Measurements from ENCODE around the gene SLC2A13. TPM values are rescaled to one million over a fixed set of nuclear protein-coding genes. Genes with fewer than 3 reads are reported as not detected.
"Not testable (repeated sequence)": the region's sequence is repeated elsewhere in the genome, so short reads cannot be mapped to it uniquely, and the experiment has no call there.

SLC2A13 gene
- total RNA-seq, 2 donors from 2014 or later, result 5.9 to 13.7 TPM

- H3K27me3 ChIP-seq (replicated peaks; ENCODE audit: insufficient read depth), result no peaks in the 10 kb centered on the region
- intact Hi-C loops (cut with DNase I), result no loop called here
- no peaks in the 10 kb centered on the region for H3K9me3 ChIP-seq
- no peaks in the 10 kb centered on the region for H3K36me3 ChIP-seq
- H3K27ac ChIP-seq, result no peak overlapping the region
- DNase-seq (ENCODE audit: low spot score), result peak; percentile 18
- 56% methylated on average over 6 of the region's 6 CpGs for WGBS
- no peak overlapping the region for H3K4me3 ChIP-seq
- TF ChIP-seq CTCF (IDR thresholded peaks at IDR 0.05), result no peak
- no peak for TF ChIP-seq POLR2AphosphoS5 (IDR thresholded peaks at IDR 0.05)
- no peak for TF ChIP-seq POLR2A (IDR thresholded peaks at IDR 0.05)
- no peaks in the 10 kb centered on the region for H3K4me1 ChIP-seq (replicated peaks)
Observed at GRCh38 chr12:39763071-39763889, 342.6 kb downstream of the SLC2A13 start.

- Histone ChIP-seq H3K36me3 (no peaks in the 10 kb centered on the region), H3K27me3 (replicated peaks; ENCODE audit: insufficient read depth) (no peaks in the 10 kb centered on the region), H3K4me1 (replicated peaks) (no peaks in the 10 kb centered on the region), H3K27ac (no peak overlapping the region), H3K9me3 (no peaks in the 10 kb centered on the region), H3K4me3 (no peak overlapping the region)
- DNase-seq (ENCODE audit: low spot score), result no peak
- TF ChIP-seq POLR2AphosphoS5 (IDR thresholded peaks at IDR 0.05) (no peak), POLR2A (IDR thresholded peaks at IDR 0.05) (no peak), CTCF (IDR thresholded peaks at IDR 0.05) (no peak)
- 67% methylated on average over 2 of the region's 2 CpGs for WGBS
- intact Hi-C loops (cut with DNase I), result no loop called here
Observed at GRCh38 chr12:39755478-39755877, 350.4 kb downstream of the SLC2A13 start.

DNA sequence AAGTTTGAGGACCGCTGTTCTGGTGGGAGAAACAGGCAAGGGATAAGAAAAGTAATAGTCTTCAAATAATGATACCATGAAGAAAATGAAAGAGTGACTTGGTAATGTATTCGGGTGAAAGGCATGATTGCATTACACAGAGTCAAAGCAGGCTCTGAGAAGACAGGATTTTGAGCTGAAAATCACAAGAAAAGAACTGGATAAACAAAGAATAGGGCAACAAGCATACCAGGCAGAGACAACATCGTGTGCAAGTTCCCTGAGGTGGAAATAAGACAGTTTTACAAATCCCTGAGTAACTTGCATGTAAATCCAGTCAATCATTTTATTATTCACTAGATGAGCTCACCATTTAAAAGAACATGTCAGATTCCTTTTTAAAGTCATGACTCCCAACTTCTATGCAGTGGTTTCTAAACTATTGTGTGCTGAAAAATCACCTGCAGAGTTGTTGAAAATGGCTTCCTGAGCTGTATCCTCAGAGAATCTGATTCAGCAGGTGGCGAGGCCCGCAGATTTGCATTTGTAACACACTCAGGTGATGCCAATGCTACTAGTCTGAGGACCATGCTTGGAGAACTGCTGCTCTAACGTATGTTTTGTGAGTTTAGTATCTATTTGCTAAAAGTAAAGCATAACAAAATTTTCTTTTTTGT, 353.3 kb downstream of the SLC2A13 start:
- Histone ChIP-seq H3K4me1 (replicated peaks) (no peaks in the 10 kb centered on the region), H3K27me3 (replicated peaks; ENCODE audit: insufficient read depth) (no peaks in the 10 kb centered on the region), H3K27ac (no peak overlapping the region), H3K36me3 (no peaks in the 10 kb centered on the region), H3K4me3 (no peak overlapping the region), H3K9me3 (no peaks in the 10 kb centered on the region)
- TF ChIP-seq POLR2A (IDR thresholded peaks at IDR 0.05), result no peak
- TF ChIP-seq CTCF (IDR thresholded peaks at IDR 0.05), result no peak
- no peak for TF ChIP-seq POLR2AphosphoS5 (IDR thresholded peaks at IDR 0.05)
- WGBS, result 80% methylated on average over 6 of the region's 6 CpGs
- intact Hi-C loops (cut with DNase I), result no loop called here
- DNase-seq (ENCODE audit: low spot score), result no peak

DNA sequence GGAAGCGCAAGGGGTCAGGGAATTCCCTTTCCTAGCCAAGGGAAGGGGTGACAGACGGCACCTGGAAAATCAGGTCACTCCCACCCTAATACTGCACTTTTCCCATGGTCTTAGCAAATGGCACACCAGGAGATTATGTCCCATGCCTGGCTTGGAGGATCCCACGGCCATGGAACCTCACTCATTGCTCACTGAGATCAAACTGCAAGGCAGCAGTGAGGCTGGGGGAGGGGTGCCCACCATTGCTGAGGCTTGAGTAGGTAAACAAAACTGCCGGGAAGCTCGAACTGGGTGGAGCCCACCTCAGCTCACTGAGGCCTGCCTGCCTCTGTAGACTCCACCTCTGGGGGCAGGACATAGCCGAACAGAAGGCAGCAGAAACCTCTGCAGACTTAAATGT, 359.7 kb downstream of the SLC2A13 start:
- intact Hi-C loops (cut with DNase I); H3K36me3 ChIP-seq; H3K9me3 ChIP-seq; H3K4me3 ChIP-seq; H3K4me1 ChIP-seq (replicated peaks); H3K27ac ChIP-seq; H3K27me3 ChIP-seq (replicated peaks; ENCODE audit: insufficient read depth); DNase-seq (ENCODE audit: low spot score): not testable (repeated sequence)
- WGBS, result 72% methylated on average over 6 of the region's 6 CpGs

DNA sequence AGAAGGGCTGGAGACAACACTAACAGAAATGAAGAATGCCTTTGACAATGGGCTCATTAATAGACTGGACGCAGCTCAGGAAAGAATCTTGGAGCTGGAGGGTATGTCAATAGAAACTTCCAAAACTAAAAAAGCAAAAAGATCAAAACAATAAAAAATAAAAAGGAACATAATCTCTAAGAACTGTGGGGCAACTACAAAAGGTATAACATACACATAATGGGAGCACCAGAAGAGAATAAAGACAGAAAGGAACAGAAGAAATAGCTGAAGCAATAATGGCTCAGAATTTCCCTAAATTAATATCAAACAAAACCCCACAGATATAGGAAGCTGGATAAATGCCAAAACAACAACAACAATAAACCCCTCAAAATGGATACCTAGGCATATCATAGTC, 362.2 kb downstream of the SLC2A13 start:
- WGBS, result 93% methylated on average over 1 of the region's 1 CpG
- intact Hi-C loops (cut with DNase I), result no loop called here
- H3K36me3 ChIP-seq, result no peaks in the 10 kb centered on the region
- no peak overlapping the region for H3K27ac ChIP-seq
- H3K27me3 ChIP-seq (replicated peaks; ENCODE audit: insufficient read depth), result no peaks in the 10 kb centered on the region
- no peak for DNase-seq (ENCODE audit: low spot score)
- no peaks in the 10 kb centered on the region for H3K4me1 ChIP-seq (replicated peaks)
- H3K9me3 ChIP-seq, result no peaks in the 10 kb centered on the region
- H3K4me3 ChIP-seq, result no peak overlapping the region
- TF ChIP-seq POLR2A (IDR thresholded peaks at IDR 0.05), result no peak
- no peak for TF ChIP-seq CTCF (IDR thresholded peaks at IDR 0.05)
- TF ChIP-seq POLR2AphosphoS5 (IDR thresholded peaks at IDR 0.05), result no peak
